ENCODE results near the gene SOCS6.

The SOCS6 gene

DNA sequence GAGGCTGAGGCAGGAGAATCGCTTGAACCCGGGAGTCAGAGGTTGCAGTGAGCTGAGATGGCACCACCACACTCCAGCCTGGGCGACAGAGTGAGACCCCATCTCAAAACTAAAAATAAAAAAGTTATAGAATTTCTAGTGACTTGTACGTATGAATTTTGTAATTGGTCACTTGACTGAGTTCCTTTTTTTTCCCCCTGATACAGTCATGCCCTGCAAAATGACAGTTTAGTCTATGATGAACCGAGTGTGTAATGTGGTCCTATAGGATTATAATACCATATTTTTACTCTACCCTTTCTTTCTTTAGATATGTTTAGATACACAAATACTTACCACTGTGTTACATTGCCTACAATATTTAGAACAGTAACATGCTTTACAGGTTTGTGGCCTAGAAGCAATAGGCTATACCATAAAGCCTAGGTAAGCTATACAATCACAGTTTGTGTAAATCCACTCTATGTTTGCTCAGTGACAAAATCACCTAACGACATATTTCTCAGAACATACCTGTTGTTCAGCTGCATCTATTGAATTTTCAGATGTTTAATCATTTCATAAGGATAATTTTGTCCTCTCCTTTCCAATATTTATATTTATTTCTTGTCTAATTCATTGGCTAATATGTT is 25.4 kb downstream of the SOCS6 start:
- ATAC-seq = no peak
- TF ChIP-seq, protein P1, sequence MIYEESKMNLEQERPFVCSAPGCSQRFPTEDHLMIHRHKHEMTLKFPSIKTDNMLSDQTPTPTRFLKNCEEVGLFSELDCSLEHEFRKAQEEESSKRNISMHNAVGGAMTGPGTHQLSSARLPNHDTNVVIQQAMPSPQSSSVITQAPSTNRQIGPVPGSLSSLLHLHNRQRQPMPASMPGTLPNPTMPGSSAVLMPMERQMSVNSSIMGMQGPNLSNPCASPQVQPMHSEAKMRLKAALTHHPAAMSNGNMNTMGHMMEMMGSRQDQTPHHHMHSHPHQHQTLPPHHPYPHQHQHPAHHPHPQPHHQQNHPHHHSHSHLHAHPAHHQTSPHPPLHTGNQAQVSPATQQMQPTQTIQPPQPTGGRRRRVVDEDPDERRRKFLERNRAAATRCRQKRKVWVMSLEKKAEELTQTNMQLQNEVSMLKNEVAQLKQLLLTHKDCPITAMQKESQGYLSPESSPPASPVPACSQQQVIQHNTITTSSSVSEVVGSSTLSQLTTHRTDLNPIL (CRISPR knock-in tag; IDR thresholded peaks at IDR 0.05; ENCODE audit: low read depth) = no peak
- TF ChIP-seq TOX (CRISPR knock-in tag; IDR thresholded peaks at IDR 0.05; ENCODE audit: borderline replicate concordance) (no peak), ESRRG (CRISPR knock-in tag; IDR thresholded peaks at IDR 0.05) (no peak), TCF4 (CRISPR knock-in tag; IDR thresholded peaks at IDR 0.05; ENCODE audit: borderline replicate concordance) (no peak), OSR1 (CRISPR knock-in tag; IDR thresholded peaks at IDR 0.05) (no peak), ZFP30 (CRISPR knock-in tag; IDR thresholded peaks at IDR 0.05) (no peak), ZNF565 (CRISPR knock-in tag; conservative IDR thresholded peaks at IDR 0.05; ENCODE audit: low read depth) (no peak), BACH2 (CRISPR knock-in tag; IDR thresholded peaks at IDR 0.05; ENCODE audit: borderline replicate concordance) (no peak), PATZ1 (CRISPR knock-in tag; IDR thresholded peaks at IDR 0.05; ENCODE audit: borderline replicate concordance) (no peak), CSRNP3 (CRISPR knock-in tag; IDR thresholded peaks at IDR 0.05) (no peak)

- TF ChIP-seq ESRRG (CRISPR knock-in tag; IDR thresholded peaks at IDR 0.05) (no peak), PATZ1 (CRISPR knock-in tag; IDR thresholded peaks at IDR 0.05; ENCODE audit: borderline replicate concordance) (no peak), CSRNP3 (CRISPR knock-in tag; IDR thresholded peaks at IDR 0.05) (no peak), ZNF8 (CRISPR knock-in tag; IDR thresholded peaks at IDR 0.05) (no peak), ARNTL (CRISPR knock-in tag; IDR thresholded peaks at IDR 0.05; ENCODE audit: borderline replicate concordance, low read depth) (no peak), RARB (CRISPR knock-in tag; IDR thresholded peaks at IDR 0.05) (no peak), ZFP3 (CRISPR knock-in tag; IDR thresholded peaks at IDR 0.05) (no peak)
- TF ChIP-seq, protein P2, sequence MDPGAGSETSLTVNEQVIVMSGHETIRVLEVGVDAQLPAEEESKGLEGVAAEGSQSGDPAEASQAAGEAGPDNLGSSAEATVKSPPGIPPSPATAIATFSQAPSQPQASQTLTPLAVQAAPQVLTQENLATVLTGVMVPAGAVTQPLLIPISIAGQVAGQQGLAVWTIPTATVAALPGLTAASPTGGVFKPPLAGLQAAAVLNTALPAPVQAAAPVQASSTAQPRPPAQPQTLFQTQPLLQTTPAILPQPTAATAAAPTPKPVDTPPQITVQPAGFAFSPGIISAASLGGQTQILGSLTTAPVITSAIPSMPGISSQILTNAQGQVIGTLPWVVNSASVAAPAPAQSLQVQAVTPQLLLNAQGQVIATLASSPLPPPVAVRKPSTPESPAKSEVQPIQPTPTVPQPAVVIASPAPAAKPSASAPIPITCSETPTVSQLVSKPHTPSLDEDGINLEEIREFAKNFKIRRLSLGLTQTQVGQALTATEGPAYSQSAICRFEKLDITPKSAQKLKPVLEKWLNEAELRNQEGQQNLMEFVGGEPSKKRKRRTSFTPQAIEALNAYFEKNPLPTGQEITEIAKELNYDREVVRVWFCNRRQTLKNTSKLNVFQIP (CRISPR knock-in tag; IDR thresholded peaks at IDR 0.05; ENCODE audit: borderline replicate concordance, low read depth) = no peak
- no peak for ATAC-seq
These were observed 30.3 kb downstream of the SOCS6 start for GRCh38 chr18:70319187-70319586.

DNA sequence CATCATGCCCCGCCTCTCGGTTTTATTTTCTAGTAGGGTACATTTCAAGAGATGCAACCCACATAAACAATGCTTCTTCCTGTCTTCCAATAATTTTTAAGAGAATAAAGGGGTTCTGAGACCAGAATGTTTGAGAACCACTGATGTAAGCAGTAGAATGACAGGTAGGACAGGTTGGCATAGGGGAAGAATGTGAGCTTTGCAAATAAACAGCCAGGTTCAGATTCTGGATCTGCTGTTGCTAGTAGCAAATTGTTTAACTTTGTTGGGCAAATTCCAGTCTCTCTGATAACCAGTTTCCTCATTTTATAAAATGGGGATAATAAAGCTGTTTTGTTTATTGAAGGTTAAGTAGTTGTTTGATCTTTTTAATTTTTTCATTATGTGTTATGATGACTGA is 32.8 kb downstream of the SOCS6 start:
- ATAC-seq = no peak
- TF ChIP-seq PPARA (CRISPR knock-in tag; IDR thresholded peaks at IDR 0.05; ENCODE audit: borderline replicate concordance) (no peak), ZC3H10 (CRISPR knock-in tag; IDR thresholded peaks at IDR 0.05) (no peak), ZFP30 (CRISPR knock-in tag; IDR thresholded peaks at IDR 0.05) (no peak), ARNTL (CRISPR knock-in tag; IDR thresholded peaks at IDR 0.05; ENCODE audit: borderline replicate concordance, low read depth) (no peak), ZNF565 (CRISPR knock-in tag; conservative IDR thresholded peaks at IDR 0.05; ENCODE audit: low read depth) (no peak), ZFP3 (CRISPR knock-in tag; IDR thresholded peaks at IDR 0.05) (no peak), ISL1 (CRISPR knock-in tag; IDR thresholded peaks at IDR 0.05) (no peak), ZNF8 (CRISPR knock-in tag; IDR thresholded peaks at IDR 0.05) (no peak), SNAI2 (CRISPR knock-in tag; IDR thresholded peaks at IDR 0.05) (no peak), CSRNP3 (CRISPR knock-in tag; IDR thresholded peaks at IDR 0.05) (no peak)
- TF ChIP-seq, protein P2 (CRISPR knock-in tag; IDR thresholded peaks at IDR 0.05; ENCODE audit: borderline replicate concordance, low read depth) = no peak
- TF ChIP-seq, protein P1 (CRISPR knock-in tag; IDR thresholded peaks at IDR 0.05; ENCODE audit: low read depth) = no peak

Data from SK-N-SH treated with all-trans-retinoic acid at 6 μM for 48 hours (cell line).